Measurements from ENCODE around the gene ZMYND12. TPM values are rescaled to one million over a fixed set of nuclear protein-coding genes. Genes with fewer than 3 reads are reported as not detected.

ZMYND12 gene
- total and polyA plus RNA-seq, 7 experiments from 2014 or later, result 0.14 to 1.6 (median 1.1) TPM

GRCh38 chr1:42417166-42417565, 38.7 kb downstream of the ZMYND12 start:
- Histone ChIP-seq H3K4me1 (ENCODE audit: control insufficient read depth in 2 of 2, insufficient read depth in 2 of 2, low read length in 2 of 2) (no peaks in the 10 kb centered on the region), H3K9me3 (ENCODE audit: control insufficient read depth in 2 of 3, low read length in 3 of 3) (no peaks in the 10 kb centered on the region), H3K4me3 (ENCODE audit: low read length) (no peak overlapping the region), H3K27ac (ENCODE audit: low read depth, low read length) (no peak overlapping the region), H3K27me3 (ENCODE audit: control insufficient read depth in 2 of 2, insufficient read depth in 2 of 2, low read length in 2 of 2) (no peaks in the 10 kb centered on the region), H3K36me3 (ENCODE audit: control insufficient read depth in 2 of 3, insufficient read depth in 3 of 3, low read length in 3 of 3) (no peaks in the 10 kb centered on the region)
- intact Hi-C loops (cut with micrococcal nuclease), result no loop called here
- H3K27me3 Mint-ChIP-seq, result peaks cover 4 to 8% (median 7%) of the 10 kb centered on the region in 5 donors
- H3K4me3 Mint-ChIP-seq, result no peak overlapping the region
- no peaks in the 10 kb centered on the region for H3K4me1 Mint-ChIP-seq
- no peak overlapping the region for H3K27ac Mint-ChIP-seq
- DNase-seq (no peak), ATAC-seq (no peak)
- CTCF ChIA-PET, result no interaction called here
- POLR2A ChIA-PET, result no interaction called here
- H3K36me3 Mint-ChIP-seq, result no peaks in the 10 kb centered on the region
- no peaks in the 10 kb centered on the region for H3K9me3 Mint-ChIP-seq

GRCh38 chr1:42414551-42415496, 41.0 kb downstream of the ZMYND12 start:
- Histone ChIP-seq H3K4me1 (ENCODE audit: control insufficient read depth in 2 of 2, insufficient read depth in 2 of 2, low read length in 2 of 2) (no peaks in the 10 kb centered on the region), H3K9me3 (ENCODE audit: control insufficient read depth in 2 of 3, low read length in 3 of 3) (no peaks in the 10 kb centered on the region), H3K27ac (ENCODE audit: low read depth, low read length) (no peak overlapping the region), H3K27me3 (ENCODE audit: control insufficient read depth in 2 of 2, insufficient read depth in 2 of 2, low read length in 2 of 2) (no peaks in the 10 kb centered on the region), H3K36me3 (ENCODE audit: control insufficient read depth in 2 of 3, insufficient read depth in 3 of 3, low read length in 3 of 3) (no peaks in the 10 kb centered on the region), H3K4me3 (ENCODE audit: low read length) (no peak overlapping the region)
- H3K9me3 Mint-ChIP-seq, result no peaks in the 10 kb centered on the region
- H3K4me1 Mint-ChIP-seq, result no peaks in the 10 kb centered on the region
- CTCF ChIA-PET, result no interaction called here
- peaks cover 0 to 4% (median 0%) of the 10 kb centered on the region in 5 donors for H3K36me3 Mint-ChIP-seq
- H3K27ac Mint-ChIP-seq, result no peak overlapping the region
- intact Hi-C loops (cut with micrococcal nuclease), result no loop called here
- peaks cover 0 to 16% (median 7%) of the 10 kb centered on the region in 5 donors for H3K27me3 Mint-ChIP-seq
- ATAC-seq (no peak), DNase-seq (no peak)
- no peak overlapping the region for H3K4me3 Mint-ChIP-seq
- POLR2A ChIA-PET, result no interaction called here

- Mint-ChIP-seq H3K27me3 (peaks cover 0 to 12% (median 12%) of the 10 kb centered on the region in 5 donors), H3K4me1 (no peaks in the 10 kb centered on the region)
- POLR2A ChIA-PET, result no interaction called here
Measured at GRCh38 chr1:42403880-42404400, 51.9 kb downstream of the ZMYND12 start.

GRCh38 chr1:42399315-42400100, 56.3 kb downstream of the ZMYND12 start:
- no peak overlapping the region for H3K4me3 Mint-ChIP-seq
- H3K27me3 Mint-ChIP-seq, result no peaks in the 10 kb centered on the region
- DNase-seq (no peak), ATAC-seq (no peak)
- no peaks in the 10 kb centered on the region for H3K9me3 Mint-ChIP-seq
- no peaks in the 10 kb centered on the region for H3K27me3 ChIP-seq (ENCODE audit: control insufficient read depth in 2 of 2, insufficient read depth in 2 of 2, low read length in 2 of 2)
- ChIA-PET POLR2A (no interaction called here), CTCF (no interaction called here)
- intact Hi-C loops (cut with micrococcal nuclease), result no loop called here
- no peak overlapping the region for H3K27ac ChIP-seq (ENCODE audit: low read depth, low read length)
- H3K4me1 Mint-ChIP-seq, result no peaks in the 10 kb centered on the region
- H3K36me3 Mint-ChIP-seq, result no peaks in the 10 kb centered on the region
- H3K27ac Mint-ChIP-seq, result no peak overlapping the region
- H3K36me3 ChIP-seq (ENCODE audit: control insufficient read depth in 2 of 3, insufficient read depth in 3 of 3, low read length in 3 of 3), result no peaks in the 10 kb centered on the region
- H3K4me3 ChIP-seq (ENCODE audit: low read length), result no peak overlapping the region
- H3K9me3 ChIP-seq (ENCODE audit: control insufficient read depth in 2 of 3, low read length in 3 of 3), result no peaks in the 10 kb centered on the region
- H3K4me1 ChIP-seq (ENCODE audit: control insufficient read depth in 2 of 2, insufficient read depth in 2 of 2, low read length in 2 of 2), result no peaks in the 10 kb centered on the region

More at GRCh38 chr1:42403880-42404400, 51.9 kb downstream of the ZMYND12 start:
- Histone ChIP-seq H3K9me3 (ENCODE audit: control insufficient read depth in 2 of 3, low read length in 3 of 3) (no peaks in the 10 kb centered on the region), H3K4me3 (ENCODE audit: low read length) (no peak overlapping the region), H3K27me3 (ENCODE audit: control insufficient read depth in 2 of 2, insufficient read depth in 2 of 2, low read length in 2 of 2) (no peaks in the 10 kb centered on the region), H3K36me3 (ENCODE audit: control insufficient read depth in 2 of 3, insufficient read depth in 3 of 3, low read length in 3 of 3) (no peaks in the 10 kb centered on the region), H3K27ac (ENCODE audit: low read depth, low read length) (no peak overlapping the region), H3K4me1 (ENCODE audit: control insufficient read depth in 2 of 2, insufficient read depth in 2 of 2, low read length in 2 of 2) (no peaks in the 10 kb centered on the region)
- H3K4me3 Mint-ChIP-seq, result no peak overlapping the region
- DNase-seq (no peak), ATAC-seq (no peak)
- CTCF ChIA-PET, result no interaction called here
- H3K9me3 Mint-ChIP-seq, result no peaks in the 10 kb centered on the region
- H3K36me3 Mint-ChIP-seq, result no peaks in the 10 kb centered on the region
- no peak overlapping the region for H3K27ac Mint-ChIP-seq
- intact Hi-C loops (cut with micrococcal nuclease), result no loop called here

GRCh38 chr1:42392967-42393848, 62.6 kb downstream of the ZMYND12 start:
- no peaks in the 10 kb centered on the region for H3K9me3 ChIP-seq (ENCODE audit: control insufficient read depth in 2 of 3, low read length in 3 of 3)
- peaks cover 0 to 3% (median 0%) of the 10 kb centered on the region in 5 donors for H3K27me3 Mint-ChIP-seq
- DNase-seq (no peak), ATAC-seq (no peak)
- CTCF ChIA-PET, result interaction anchor here (0.5 kb wide), 1 partner anchor 11 kb away, joined by 3 read pairs; no protein-coding TSS in a partner anchor
- POLR2A ChIA-PET, result no interaction called here
- H3K4me3 Mint-ChIP-seq, result no peak overlapping the region
- no peaks in the 10 kb centered on the region for H3K36me3 Mint-ChIP-seq
- no peak overlapping the region for H3K4me3 ChIP-seq (ENCODE audit: low read length)
- H3K4me1 Mint-ChIP-seq, result peaks cover 0 to 6% (median 0%) of the 10 kb centered on the region in 7 donors
- H3K36me3 ChIP-seq (ENCODE audit: control insufficient read depth in 2 of 3, insufficient read depth in 3 of 3, low read length in 3 of 3), result no peaks in the 10 kb centered on the region
- H3K9me3 Mint-ChIP-seq, result no peaks in the 10 kb centered on the region
- intact Hi-C loops (cut with micrococcal nuclease), result no loop called here
- H3K27ac Mint-ChIP-seq, result no peak overlapping the region
- no peaks in the 10 kb centered on the region for H3K4me1 ChIP-seq (ENCODE audit: control insufficient read depth in 2 of 2, insufficient read depth in 2 of 2, low read length in 2 of 2)
- no peaks in the 10 kb centered on the region for H3K27me3 ChIP-seq (ENCODE audit: control insufficient read depth in 2 of 2, insufficient read depth in 2 of 2, low read length in 2 of 2)
- no peak overlapping the region for H3K27ac ChIP-seq (ENCODE audit: low read depth, low read length)

GRCh38 chr1:42392255-42392654, 63.6 kb downstream of the ZMYND12 start:
- no peak for ATAC-seq
- Mint-ChIP-seq H3K4me1 (peaks cover 0 to 6% (median 0%) of the 10 kb centered on the region in 7 donors), H3K27ac (no peak overlapping the region), H3K9me3 (peaks cover 0 to 1% (median 0%) of the 10 kb centered on the region in 11 donors), H3K4me3 (no peak overlapping the region), H3K27me3 (peaks cover 0 to 8% (median 6%) of the 10 kb centered on the region in 5 donors), H3K36me3 (peaks cover 0 to 3% (median 0%) of the 10 kb centered on the region in 5 donors)
- Histone ChIP-seq H3K9me3 (ENCODE audit: control insufficient read depth in 2 of 3, low read length in 3 of 3) (no peaks in the 10 kb centered on the region), H3K4me1 (ENCODE audit: control insufficient read depth in 2 of 2, insufficient read depth in 2 of 2, low read length in 2 of 2) (no peaks in the 10 kb centered on the region), H3K27ac (ENCODE audit: low read depth, low read length) (no peak overlapping the region), H3K36me3 (ENCODE audit: control insufficient read depth in 2 of 3, insufficient read depth in 3 of 3, low read length in 3 of 3) (no peaks in the 10 kb centered on the region), H3K27me3 (ENCODE audit: control insufficient read depth in 2 of 2, insufficient read depth in 2 of 2, low read length in 2 of 2) (no peaks in the 10 kb centered on the region), H3K4me3 (ENCODE audit: low read length) (no peak overlapping the region)
- DNase-seq, result no peak
- ChIA-PET POLR2A (no interaction called here), CTCF (no interaction called here)
- intact Hi-C loops (cut with micrococcal nuclease), result no loop called here
